ENCODE results near the gene ADAT1. TPM values are rescaled to one million over a fixed set of nuclear protein-coding genes. Genes with fewer than 3 reads are reported as not detected.

The ADAT1 gene
- total RNA-seq, result 10 to 100 TPM; 50.7 to 56.0 TPM

- no peaks in the 10 kb centered on the region for H3K27me3 Mint-ChIP-seq
- H3K9me3 Mint-ChIP-seq, result no peaks in the 10 kb centered on the region
- POLR2A ChIA-PET, result interaction anchor here (0.6 to 7.3 kb wide), 22 partner anchors 8 to 1568 kb away, joined by 3 to 184 read pairs (median 5); partner anchors contain the start of genes CFDP1, GABARAPL2, KARS1 and MON1B
- peak within 1 kb of the TSS; percentile 92 for H3K4me3 Mint-ChIP-seq
- peaks cover 69% of the 10 kb centered on the region for H3K4me1 Mint-ChIP-seq
- H3K27ac Mint-ChIP-seq, result peak within 1 kb of the TSS; percentile 94
- CTCF ChIA-PET, result interaction anchor here (0.7 to 3.5 kb wide), 12 partner anchors 8 to 189 kb away, joined by 3 to 30 read pairs (median 4); partner anchors contain the start of genes CFDP1, GABARAPL2, KARS1 and TERF2IP
- H3K36me3 Mint-ChIP-seq (ENCODE audit: low read depth), result peaks cover 52% of the 10 kb centered on the region
- DNase-seq, result peak; percentile 99
Observed at GRCh38 chr16:75622761-75623605, at the start of gene ADAT1. TSS of gene ADAT1 (minus strand) at chr16:75623281. CDS start at chr16:75620799, 2,482 bp downstream.

GRCh38 chr16:75667503-75667902, 44.4 kb upstream of the ADAT1 start:
- DNase-seq, result no peak
- CTCF ChIA-PET, result no interaction called here
- Mint-ChIP-seq H3K9me3 (no peaks in the 10 kb centered on the region), H3K27me3 (no peaks in the 10 kb centered on the region), H3K4me3 (no peak overlapping the region), H3K36me3 (ENCODE audit: low read depth) (peaks cover 3% of the 10 kb centered on the region), H3K4me1 (no peaks in the 10 kb centered on the region), H3K27ac (no peak overlapping the region)
- POLR2A ChIA-PET, result no interaction called here

- ChIA-PET CTCF (no interaction called here), POLR2A (interaction anchor here (5.9 kb wide), 1 partner anchor 12 kb away, joined by 32 read pairs; the partner anchor contains the start of genes KARS1 and TERF2IP)
- Mint-ChIP-seq H3K4me1 (peaks cover 3% of the 10 kb centered on the region), H3K36me3 (ENCODE audit: low read depth) (peaks cover 49% of the 10 kb centered on the region), H3K27ac (no peak overlapping the region), H3K9me3 (no peaks in the 10 kb centered on the region), H3K27me3 (no peaks in the 10 kb centered on the region), H3K4me3 (no peak overlapping the region)
- DNase-seq, result no peak
Observed at GRCh38 chr16:75660726-75661302, 37.7 kb upstream of the ADAT1 start.

- Mint-ChIP-seq H3K27ac (no peak overlapping the region), H3K27me3 (no peaks in the 10 kb centered on the region), H3K36me3 (ENCODE audit: low read depth) (peaks cover 54% of the 10 kb centered on the region), H3K9me3 (no peaks in the 10 kb centered on the region), H3K4me1 (peaks cover 3% of the 10 kb centered on the region), H3K4me3 (no peak overlapping the region)
- no peak for DNase-seq
- ChIA-PET CTCF (interaction anchor here (0.7 to 1.1 kb wide), 2 partner anchors 53 to 104 kb away, joined by 4 to 5 read pairs; no protein-coding TSS in a partner anchor), POLR2A (interaction anchor here (0.6 to 5.9 kb wide), 2 partner anchors 12 to 35 kb away, joined by 3 to 32 read pairs; partner anchors contain the start of genes KARS1 and TERF2IP)
Observed at GRCh38 chr16:75660321-75660720, 37.2 kb upstream of the ADAT1 start.

GRCh38 chr16:75658175-75658574, 35.1 kb upstream of the ADAT1 start:
- H3K27me3 Mint-ChIP-seq, result no peaks in the 10 kb centered on the region
- H3K27ac Mint-ChIP-seq, result no peak overlapping the region
- no peak overlapping the region for H3K4me3 Mint-ChIP-seq
- H3K36me3 Mint-ChIP-seq (ENCODE audit: low read depth), result peaks cover 68% of the 10 kb centered on the region
- ChIA-PET POLR2A (interaction anchor here (5.9 kb wide), 1 partner anchor 10 kb away, joined by 32 read pairs; the partner anchor contains the start of genes KARS1 and TERF2IP), CTCF (no interaction called here)
- no peaks in the 10 kb centered on the region for H3K9me3 Mint-ChIP-seq
- H3K4me1 Mint-ChIP-seq, result peaks cover 13% of the 10 kb centered on the region
- DNase-seq, result no peak

GRCh38 chr16:75653922-75654321, 30.8 kb upstream of the ADAT1 start:
- Mint-ChIP-seq H3K36me3 (ENCODE audit: low read depth) (peaks cover 72% of the 10 kb centered on the region), H3K9me3 (no peaks in the 10 kb centered on the region), H3K27ac (peak overlapping the region; percentile 52), H3K4me3 (no peak overlapping the region), H3K27me3 (no peaks in the 10 kb centered on the region), H3K4me1 (peaks cover 41% of the 10 kb centered on the region)
- CTCF ChIA-PET, result no interaction called here
- POLR2A ChIA-PET, result no interaction called here
- no peak for DNase-seq

GRCh38 chr16:75648265-75649076, 25.4 kb upstream of the ADAT1 start:
- Mint-ChIP-seq H3K27ac (peak overlapping the region; percentile 99), H3K9me3 (no peaks in the 10 kb centered on the region), H3K27me3 (no peaks in the 10 kb centered on the region), H3K4me3 (peak overlapping the region; percentile 95), H3K36me3 (ENCODE audit: low read depth) (peaks cover 63% of the 10 kb centered on the region), H3K4me1 (peaks cover 70% of the 10 kb centered on the region)
- POLR2A ChIA-PET, result interaction anchor here (0.7 to 8.6 kb wide), 30 partner anchors 10 to 1542 kb away, joined by 3 to 184 read pairs (median 6); partner anchors contain the start of genes ADAT1, CFDP1, GABARAPL2 and MON1B
- DNase-seq, result peak; percentile 88
- CTCF ChIA-PET, result interaction anchor here (0.6 to 3.7 kb wide), 9 partner anchors 27 to 449 kb away, joined by 3 to 30 read pairs (median 5); partner anchors contain the start of genes ADAT1, TMEM170A and TMEM231

GRCh38 chr16:75647492-75648264, 24.6 kb upstream of the ADAT1 start, which contains the start of the genes KARS1 and TERF2IP:
TSS of gene KARS1 (minus strand) at chr16:75647665. CDS start at chr16:75647639, 26 bp downstream.
TSS of gene TERF2IP (plus strand) at chr16:75647773. CDS start at chr16:75647883, 110 bp downstream.
- no peaks in the 10 kb centered on the region for H3K27me3 Mint-ChIP-seq
- ChIA-PET POLR2A (interaction anchor here (0.7 to 8.6 kb wide), 33 partner anchors 11 to 1543 kb away, joined by 3 to 184 read pairs (median 5); partner anchors contain the start of genes ADAT1, CFDP1, GABARAPL2 and MON1B), CTCF (interaction anchor here (1.0 to 3.7 kb wide), 9 partner anchors 26 to 449 kb away, joined by 3 to 30 read pairs (median 5); partner anchors contain the start of genes ADAT1, GABARAPL2, TMEM170A and TMEM231)
- peaks cover 62% of the 10 kb centered on the region for H3K36me3 Mint-ChIP-seq (ENCODE audit: low read depth)
- peak within 1 kb of the TSS; percentile 95 for H3K4me3 Mint-ChIP-seq
- H3K9me3 Mint-ChIP-seq, result no peaks in the 10 kb centered on the region
- peak; percentile 96 for DNase-seq
- peak within 1 kb of the TSS; percentile 99 for H3K27ac Mint-ChIP-seq
- H3K4me1 Mint-ChIP-seq, result peaks cover 67% of the 10 kb centered on the region

- no peak for DNase-seq
- H3K27ac Mint-ChIP-seq, result peak overlapping the region; percentile 99
- H3K36me3 Mint-ChIP-seq (ENCODE audit: low read depth), result peaks cover 67% of the 10 kb centered on the region
- no peaks in the 10 kb centered on the region for H3K9me3 Mint-ChIP-seq
- peak overlapping the region; percentile 95 for H3K4me3 Mint-ChIP-seq
- no peaks in the 10 kb centered on the region for H3K27me3 Mint-ChIP-seq
- POLR2A ChIA-PET, result interaction anchor here (0.7 to 8.6 kb wide), 28 partner anchors 10 to 1544 kb away, joined by 3 to 184 read pairs (median 6); partner anchors contain the start of genes ADAT1, CFDP1, GABARAPL2 and MON1B
- H3K4me1 Mint-ChIP-seq, result peaks cover 64% of the 10 kb centered on the region
- CTCF ChIA-PET, result interaction anchor here (1.0 to 3.7 kb wide), 9 partner anchors 25 to 448 kb away, joined by 3 to 30 read pairs (median 5); partner anchors contain the start of genes ADAT1, GABARAPL2, TMEM170A and TMEM231
Observed at GRCh38 chr16:75647112-75647491, 24.0 kb upstream of the ADAT1 start.

- CTCF ChIA-PET, result interaction anchor here (0.8 to 1.3 kb wide), 3 partner anchors 12 to 38 kb away, joined by 3 to 6 read pairs (median 5); partner anchors contain the start of gene ADAT1
- Mint-ChIP-seq H3K36me3 (ENCODE audit: low read depth) (peaks cover 75% of the 10 kb centered on the region), H3K4me3 (peak overlapping the region; percentile 70), H3K27ac (peak overlapping the region; percentile 83), H3K9me3 (no peaks in the 10 kb centered on the region), H3K4me1 (peaks cover 44% of the 10 kb centered on the region), H3K27me3 (no peaks in the 10 kb centered on the region)
- no peak for DNase-seq
- POLR2A ChIA-PET, result interaction anchor here (1.1 to 8.6 kb wide), 4 partner anchors 11 to 24 kb away, joined by 3 to 184 read pairs (median 4); partner anchors contain the start of gene ADAT1
Observed at GRCh38 chr16:75644240-75645012, 21.3 kb upstream of the ADAT1 start.

Data from activated CD4-positive, alpha-beta memory T cell treated with anti-CD3 and anti-CD28 coated beads, Interleukin-2, amount 10 ng/mL, durations not matched to agents 7 days and 5 days (primary cell).